K562 (cell line): ENCODE measurements around the gene MAP1A. TPM values are rescaled to one million over a fixed set of nuclear protein-coding genes. Genes with fewer than 3 reads are reported as not detected.

Experiments
- CBFA2T3 ChIP-seq: fragments of 450-650 bp; IDR thresholded peaks from 2 replicates; pipeline ENCODE4 v1.6.1; 2017
- EHMT2 ChIP-seq: fragments of 450-650 bp; IDR thresholded peaks from 2 replicates; pipeline ENCODE4 v1.6.1; 2018; ENCODE audit warnings: antibody characterized with exemption
- HDAC1 ChIP-seq, 2 experiments: fragments of 450-650 bp; IDR thresholded peaks; 2 replicates each; pipeline ENCODE4 v1.6.1; 2016 to 2017; ENCODE audit warnings: inconsistent platforms in 1 of 2, mild to moderate bottlenecking in 1 of 2, moderate library complexity in 1 of 2
- HLTF ChIP-seq: fragments of 450-650 bp; IDR thresholded peaks from 2 replicates; pipeline ENCODE4 v1.6.1; 2016
- POLR2B ChIP-seq: fragments of 450-650 bp; IDR thresholded peaks from 2 replicates; pipeline ENCODE4 v1.6.1; 2018; ENCODE audit warnings: low read depth; ENCODE audit not compliant: partially characterized antibody
- RHOXF2B ChIP-seq: fragments of 250-450 bp; sonication (Bioruptor Pico); conservative IDR thresholded peaks from 2 replicates; pipeline ENCODE4 v1.5.1; 2021
- SAP30 ChIP-seq: fragments of 200-600 bp; sonication (generic); IDR thresholded peaks from 2 replicates; pipeline ENCODE4 v1.6.1; 2012; ENCODE audit warnings: borderline replicate concordance, low read depth, mild to moderate bottlenecking, moderate library complexity, low read length, control low read depth, inconsistent platforms; ENCODE audit not compliant: insufficient read depth, poor library complexity, severe bottlenecking
- SMARCC2 ChIP-seq: fragments of 450-650 bp; IDR thresholded peaks from 2 replicates; pipeline ENCODE4 v1.6.1; 2017; ENCODE audit warnings: antibody characterized with exemption, moderate library complexity, mild to moderate bottlenecking, low read depth
- SMC3 ChIP-seq: conservative IDR thresholded peaks from 2 replicates; pipeline ENCODE4 v1.6.1; 2011; ENCODE audit warnings: low read depth, low read length, improper control_type of control experiment; ENCODE audit not compliant: insufficient read depth
- TFAP4 ChIP-seq: sonication (generic); formaldehyde crosslinking; IDR thresholded peaks from 2 replicates; pipeline ENCODE4 v1.8.0; 2022; ENCODE audit warnings: missing genetic modification reagents, mild to moderate bottlenecking, moderate library complexity, borderline replicate concordance
- ZBTB40 ChIP-seq, 2 experiments: fragments of 450-650 bp in 1 of 2; sonication (generic) in 1 of 2; formaldehyde crosslinking in 1 of 2; IDR thresholded peaks; 2 replicates each; pipeline versions ENCODE4 v1.7.1 to v1.9.0; 2016 to 2022; ENCODE audit warnings: inconsistent platforms in 1 of 2, mild to moderate bottlenecking in 1 of 2, missing genetic modification reagents in 1 of 2
- ZBTB7A ChIP-seq: IDR thresholded peaks from 2 replicates; pipeline ENCODE4 v1.6.1; 2011; ENCODE audit warnings: low read depth, mild to moderate bottlenecking, low read length, moderate library complexity, borderline replicate concordance; ENCODE audit not compliant: control insufficient read depth
- polyA plus RNA-seq, 8 experiments: library from polyadenylated mRNA; depleted of rRNA in 4 of 8; stranded (reverse) in 5 of 8; unstranded in 3 of 8; fragments of >200 nt; fragmentation: Nextera tagmentation in 2 of 8; fragmentation: Illumina TruSeq in 1 of 8; extraction: Ambion mirVana in 2 of 8; extraction: Trizol in 1 of 8; gene quantifications; 2 replicates each; pipeline versions ENCODE4 v1.2.1 to v1.2.3, GENCODE V29; 2011 to 2014; ENCODE audit warnings: inconsistent platforms in 1 of 8, missing spikeins in 1 of 8
- total RNA-seq, 7 experiments: library from RNA; depleted of rRNA in 6 of 7; stranded (reverse); fragments of >200 nt in 6 of 7; fragmentation: Illumina TruSeq in 2 of 7; extraction: Trizol in 2 of 7; gene quantifications; 2 replicates each; pipeline versions ENCODE4 v1.2.1 to v1.2.3, GENCODE V29; 2011 to 2021; ENCODE audit warnings: low replicate concordance in 1 of 7

MAP1A gene
- total and polyA plus RNA-seq, 9 of the 15 experiments (the other 6 are each of a cell fraction or from before 2014, with no cell fraction given) = 2.0 to 20.3 (median 7.3) TPM

GRCh38 chr15:43510200-43511011, 7.0 kb upstream of the MAP1A start (continued):
- TF ChIP-seq ZBTB40 (IDR thresholded peaks at IDR 0.05) = peak; percentile 39; the same call in 1 of the 2 replicates
- no peak for TF ChIP-seq ZBTB40 (CRISPR knock-in tag; IDR thresholded peaks at IDR 0.05)
- TF ChIP-seq EHMT2 = peak; percentile 59; the same call in 1 of the 2 replicates
- TF ChIP-seq POLR2B = peak; percentile 88
- TF ChIP-seq CBFA2T3 = peak; percentile 66
- TF ChIP-seq RHOXF2B (CRISPR knock-in tag) = no peak
- peak; percentile 89; the same call in 1 of the 2 replicates for TF ChIP-seq HLTF
- peak in 1 of 2 experiments; percentile 90; a peak in 2 of 4 replicates for TF ChIP-seq HDAC1 (IDR thresholded peaks at IDR 0.05)
- TF ChIP-seq SAP30 = peak; percentile 62
- no peak for TF ChIP-seq SMC3
- TF ChIP-seq SMARCC2 = peak; percentile 51; the same call in 1 of the 2 replicates
- TF ChIP-seq TFAP4 (CRISPR knock-in tag) = peak; percentile 83
- TF ChIP-seq ZBTB7A = peak; percentile 97
